GM12878 (cell line): Measurements from ENCODE around the gene CACFD1. TPM values are rescaled to one million over a fixed set of nuclear protein-coding genes. Genes with fewer than 3 reads are reported as not detected.

Experiments
- ATAC-seq: fragments of 200-7000 bp; cut with Tn5 transposase; 3 replicates; pipeline ENCODE4 v1.9.1; 2020; ENCODE audit warnings: mild to moderate bottlenecking, moderate library complexity
- BruUV-seq: library from RNA; stranded (reverse); fragments of 400-500 nt; replicated peaks from 2 replicates; lab custom pipeline; 2021; lab: Mats Ljungman, UMichigan
- CTCF ChIA-PET: fragments of 300-600 bp; sonication (Branson Sonifier 250); formaldehyde crosslinking; extraction: SDS; loops from one replicate; lab custom pipeline; 2021; ENCODE audit warnings: inconsistent platforms; lab: Yijun Ruan, JAX
- POLR2A ChIA-PET: fragments of 350-600 bp; formaldehyde crosslinking; extraction: SDS; loops from one replicate; lab custom pipeline; 2021; ENCODE audit warnings: inconsistent platforms; lab: Charles Lee
- RAD21 ChIA-PET: fragments of 300-600 bp; sonication (Branson Sonifier 250); formaldehyde crosslinking; loops from one replicate; lab custom pipeline; 2023; ENCODE audit warnings: antibody characterized with exemption; ENCODE audit not compliant: unreplicated experiment; lab: Charles Lee
- SMC1A ChIA-PET: fragments of 300-600 bp; sonication (Branson Sonifier 250); formaldehyde crosslinking; loops from one replicate; lab custom pipeline; 2023; ENCODE audit not compliant: unreplicated experiment, uncharacterized antibody; lab: Charles Lee
- DNase-seq: peaks from one replicate; pipeline ENCODE4 v3.0.0-alpha.2; 2011; ENCODE audit warnings: low read depth, low spot score
- FAIRE-seq: peaks from 3 replicates; lab custom pipeline; 2011; peaks lifted over from hg19 to GRCh38; lab: Jason Lieb, UNC
- H2AFZ ChIP-seq: 2 replicates; pipeline ENCODE4 v1.6.0; 2011; ENCODE audit warnings: low read depth, low read length, control low read depth; ENCODE audit not compliant: control insufficient read depth
- H3K27ac ChIP-seq: 2 replicates; pipeline ENCODE4 v1.5.1; 2011; ENCODE audit warnings: control low read depth; ENCODE audit not compliant: control insufficient read depth, insufficient read depth
- H3K27me3 ChIP-seq, 2 experiments: replicated peaks in 1 of 2; 2 replicates each; pipeline versions ENCODE4 v1.6.0 to v1.6.1; 2011; ENCODE audit warnings: low read length in 1 of 2; ENCODE audit not compliant: control insufficient read depth in 2 of 2, insufficient read depth in 2 of 2
- H3K36me3 ChIP-seq, 2 experiments: 2 replicates each; pipeline ENCODE4 v1.5.1; 2011; ENCODE audit warnings: low read length in 1 of 2; ENCODE audit not compliant: control insufficient read depth in 2 of 2, insufficient read depth in 2 of 2
- H3K4me1 ChIP-seq: 2 replicates; pipeline ENCODE4 v1.6.1; 2011; ENCODE audit warnings: mild to moderate bottlenecking, low read length, moderate library complexity, mixed read lengths; ENCODE audit not compliant: control insufficient read depth, insufficient read depth
- H3K4me2 ChIP-seq: 2 replicates; pipeline ENCODE4 v1.6.0; 2011; ENCODE audit warnings: control low read depth; ENCODE audit not compliant: control insufficient read depth, insufficient read depth
- H3K4me3 ChIP-seq: fragments of 200-600 bp; sonication (generic); 2 replicates; pipeline ENCODE4 v1.5.1; 2016
- H3K79me2 ChIP-seq: 2 replicates; pipeline ENCODE4 v1.6.0; 2011; ENCODE audit warnings: low read length; ENCODE audit not compliant: control insufficient read depth, insufficient read depth
- H3K9ac ChIP-seq: 2 replicates; pipeline ENCODE4 v1.8.0; 2011; ENCODE audit warnings: low read length, control low read depth, mixed read lengths; ENCODE audit not compliant: control insufficient read depth, insufficient read depth
- H3K9me3 ChIP-seq: replicated peaks from 3 replicates; pipeline ENCODE4 v1.5.1; 2011; ENCODE audit warnings: mild to moderate bottlenecking, low read length; ENCODE audit not compliant: control insufficient read depth, insufficient read depth
- H4K20me1 ChIP-seq: 2 replicates; pipeline ENCODE4 v1.6.0; 2011; ENCODE audit not compliant: control insufficient read depth, insufficient read depth
- CEBPB ChIP-seq, 2 experiments: fragments of 150-350 bp in 1 of 2; IDR thresholded peaks; 2 replicates each; pipeline ENCODE4 v1.6.1; 2012 to 2014; ENCODE audit warnings: low read depth in 2 of 2, low read length in 2 of 2, borderline replicate concordance in 1 of 2, inconsistent platforms in 1 of 2
- CHD2 ChIP-seq: IDR thresholded peaks from 2 replicates; pipeline ENCODE4 v1.6.1; 2011; ENCODE audit warnings: low read depth, low read length, improper control_type of control experiment, borderline replicate concordance
- CREM ChIP-seq: IDR thresholded peaks from 2 replicates; pipeline ENCODE4 v1.6.1; 2014; ENCODE audit warnings: antibody characterized with exemption, low read depth
- FOXM1 ChIP-seq: IDR thresholded peaks from 2 replicates; pipeline ENCODE4 v1.6.1; 2012; ENCODE audit warnings: low read depth, mild to moderate bottlenecking, inconsistent platforms, low read length, moderate library complexity
- IKZF2 ChIP-seq, 2 experiments: fragments of 450-650 bp; IDR thresholded peaks; 2 replicates each; pipeline ENCODE4 v1.6.1; 2017; ENCODE audit warnings: mild to moderate bottlenecking in 2 of 2, moderate library complexity in 2 of 2
- IRF5 ChIP-seq: fragments of 450-650 bp; IDR thresholded peaks from 2 replicates; pipeline ENCODE4 v1.6.1; 2017; ENCODE audit warnings: borderline replicate concordance
- KLF5 ChIP-seq: fragments of 450-650 bp; IDR thresholded peaks from 2 replicates; pipeline ENCODE4 v1.6.1; 2014; ENCODE audit warnings: mild to moderate bottlenecking; ENCODE audit not compliant: partially characterized antibody
- MLLT1 ChIP-seq: fragments of 450-650 bp; IDR thresholded peaks from 2 replicates; pipeline ENCODE4 v1.6.1; 2016; ENCODE audit warnings: mild to moderate bottlenecking
- NFIC ChIP-seq: IDR thresholded peaks from 2 replicates; pipeline ENCODE4 v1.6.1; 2012; ENCODE audit warnings: low read depth, mild to moderate bottlenecking, inconsistent platforms, low read length, moderate library complexity
- NR2F1 ChIP-seq: fragments of 450-650 bp; conservative IDR thresholded peaks from 2 replicates; pipeline ENCODE4 v1.6.1; 2017; ENCODE audit warnings: mild to moderate bottlenecking
- SUPT20H ChIP-seq: IDR thresholded peaks from 2 replicates; pipeline ENCODE4 v1.6.1; 2011; ENCODE audit warnings: low read depth, mild to moderate bottlenecking, low read length, moderate library complexity, borderline replicate concordance; ENCODE audit not compliant: control insufficient read depth
- WRNIP1 ChIP-seq: IDR thresholded peaks from 2 replicates; pipeline ENCODE4 v1.6.1; 2011; ENCODE audit warnings: low read depth, low read length, improper control_type of control experiment, borderline replicate concordance
- YY1 ChIP-seq: IDR thresholded peaks from 2 replicates; pipeline ENCODE4 v1.6.1; 2011; ENCODE audit warnings: low read depth, mild to moderate bottlenecking, low read length
- ZBTB40 ChIP-seq: fragments of 450-650 bp; IDR thresholded peaks from 2 replicates; pipeline ENCODE4 v1.6.1; 2016; ENCODE audit warnings: mild to moderate bottlenecking, moderate library complexity, borderline replicate concordance
- ZNF207 ChIP-seq: fragments of 450-650 bp; IDR thresholded peaks from 2 replicates; pipeline ENCODE4 v1.6.1; 2014; ENCODE audit warnings: antibody characterized with exemption, mild to moderate bottlenecking, borderline replicate concordance
- ZZZ3 ChIP-seq: IDR thresholded peaks from 2 replicates; pipeline ENCODE4 v1.6.1; 2011; ENCODE audit warnings: low read depth; ENCODE audit not compliant: control insufficient read depth, insufficient read length
- WGBS: methylation state at CpG from one replicate; pipeline ENCODE4 v1.1.6; 2016; ENCODE audit warnings: low lambda C conversion rate; ENCODE audit not compliant: insufficient replicate concordance, insufficient coverage; ENCODE audit errors: missing lambda C conversion rate; 5-methylcytosine and 5-hydroxymethylcytosine counted together
- in situ Hi-C: fragments of 300-500 bp; cut with MboI; formaldehyde crosslinking; loops from 9 replicates; pipeline ENCODE4 v1.14.3; 2018; ENCODE audit warnings: mixed read lengths
- intact Hi-C: fragments of 100-400 bp; cut with micrococcal nuclease; formaldehyde crosslinking; loops from one replicate; pipeline ENCODE4 v1.14.2; 2022; ENCODE audit not compliant: unreplicated experiment
- polyA plus RNA-seq, 11 experiments: library from polyadenylated mRNA; depleted of rRNA in 4 of 11; unstranded in 6 of 11; stranded (reverse) in 5 of 11; fragments of >200 nt; fragmentation: Nextera tagmentation in 4 of 11; fragmentation: Illumina TruSeq in 1 of 11; extraction: Ambion mirVana in 4 of 11; extraction: Trizol in 1 of 11; gene quantifications; 1 replicate in 1 of 11; 2 replicates in 10 of 11; pipeline versions ENCODE4 v1.2.1 to v1.2.3, GENCODE V29; 2011 to 2016; ENCODE audit warnings: inconsistent platforms in 2 of 11, missing spikeins in 2 of 11, low read depth in 1 of 11
- total RNA-seq, 4 experiments: library from RNA; depleted of rRNA in 3 of 4; stranded (reverse); fragments of >200 nt in 3 of 4; fragmentation: Illumina TruSeq in 1 of 4; extraction: Trizol in 1 of 4; gene quantifications; 2 replicates each; pipeline versions ENCODE4 v1.2.1 to v1.2.3, GENCODE V29; 2013 to 2021

CACFD1 gene
- total and polyA plus RNA-seq, 10 of the 15 experiments (the other 5 are each of a cell fraction or from before 2014, with no cell fraction given), result 0.09 to 5.8 (median 1.4) TPM; not detected in 1

DNA sequence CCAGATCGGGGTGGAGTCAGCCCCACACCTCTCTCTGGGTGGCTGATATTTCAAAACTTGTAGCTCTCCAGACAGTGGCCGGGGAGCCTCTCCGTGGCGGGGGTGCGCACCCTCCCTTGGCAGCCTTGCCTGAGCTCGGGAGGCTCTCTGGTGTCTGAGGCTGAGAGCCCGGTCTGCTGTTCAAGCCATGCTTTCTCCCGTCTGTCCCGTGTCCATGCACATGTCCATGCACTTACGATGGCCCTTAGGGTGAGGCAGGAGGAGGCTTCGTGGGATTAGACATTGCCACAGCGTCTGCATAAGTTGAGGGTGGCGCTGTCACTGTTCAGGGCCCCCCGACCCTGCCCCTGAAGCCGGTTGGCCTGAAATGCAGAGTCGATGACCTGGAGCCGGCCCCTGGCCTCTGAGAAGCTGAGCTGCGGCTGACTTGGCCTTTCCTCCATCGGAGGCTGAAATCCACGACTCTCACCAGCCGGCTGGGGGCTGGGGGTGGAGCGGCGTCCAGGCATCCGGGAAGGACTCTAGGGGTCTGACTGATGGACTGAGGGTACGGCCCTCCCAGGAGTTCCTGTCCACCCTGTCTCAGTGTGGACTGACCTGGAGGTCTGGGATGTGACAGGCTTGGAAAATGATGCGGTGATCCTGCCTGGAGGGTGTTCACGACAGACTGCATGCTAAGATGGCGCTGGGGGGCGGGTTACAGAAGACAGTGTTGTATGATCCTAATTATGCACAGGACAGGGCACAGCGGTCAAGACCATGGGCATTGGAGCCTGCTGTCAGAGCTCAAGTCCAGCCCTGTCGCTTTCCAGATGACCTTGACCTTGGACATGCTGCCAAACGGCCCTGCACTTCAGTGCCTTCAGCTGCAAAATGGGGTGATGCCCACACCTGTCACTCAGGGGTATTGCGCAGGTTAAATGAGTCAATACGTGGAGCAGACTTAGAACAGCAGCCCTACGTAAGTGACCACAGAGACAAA lies 37.4 kb downstream of the CACFD1 start:
- 42% methylated on average over 31 of the region's 35 CpGs for WGBS
- CTCF ChIA-PET, result interaction anchor here (0.9 kb wide), 1 partner anchor 11 kb away, joined by 3 read pairs; no protein-coding TSS in a partner anchor
- in situ Hi-C loops, result no loop called here
- TF ChIP-seq NR2F1 (no peak), CHD2 (no peak), ZBTB40 (no peak), YY1 (no peak), NFIC (no peak), WRNIP1 (no peak), IRF5 (no peak), ZZZ3 (no peak), FOXM1 (no peak), SUPT20H (no peak), KLF5 (no peak), ZNF207 (no peak), MLLT1 (no peak), CEBPB (IDR thresholded peaks at IDR 0.05; ENCODE audit: borderline replicate concordance in 1 of 2, low read depth in 2 of 2, low read length in 2 of 2) (no peak), IKZF2 (IDR thresholded peaks at IDR 0.05) (no peak), CREM (no peak)

More for the DNA sequence above, 37.4 kb downstream of the CACFD1 start:
- peaks cover 0 to 3% of the 10 kb centered on the region in 2 experiments; a peak in 2 of 4 replicates for H3K27me3 ChIP-seq
- FAIRE-seq (no peak), ATAC-seq (no peak), DNase-seq (no peak)
- intact Hi-C loops, result no loop called here
- H3K27ac ChIP-seq, result no peak overlapping the region
- ChIA-PET RAD21 (no interaction called here), SMC1A (no interaction called here), POLR2A (no interaction called here)
- no TSS peak for BruUV-seq
- no peak overlapping the region for H3K4me2 ChIP-seq
- H4K20me1 ChIP-seq, result no peaks in the 10 kb centered on the region
- H3K4me3 ChIP-seq, result no peak overlapping the region
- H3K9me3 ChIP-seq, result peaks cover 4% of the 10 kb centered on the region; the same call in 2 of the 3 replicates
- H3K9ac ChIP-seq, result no peak overlapping the region
- H3K36me3 ChIP-seq, result no peaks in the 10 kb centered on the region
- H3K79me2 ChIP-seq, result no peaks in the 10 kb centered on the region
- H3K4me1 ChIP-seq, result no peaks in the 10 kb centered on the region
- no peak overlapping the region for H2AFZ ChIP-seq
